ENCODE results near the gene SLC17A7.

SLC17A7 gene

GRCh38 chr19:49383599-49383998, 57.7 kb downstream of the SLC17A7 start:
- in situ Hi-C loops (cut with MboI; ENCODE audit: low sequenced_read_pairs), result no loop called here

- in situ Hi-C loops (cut with MboI; ENCODE audit: low sequenced_read_pairs), result no loop called here
These were observed 58.7 kb downstream of the SLC17A7 start for GRCh38 chr19:49382639-49383038.

DNA sequence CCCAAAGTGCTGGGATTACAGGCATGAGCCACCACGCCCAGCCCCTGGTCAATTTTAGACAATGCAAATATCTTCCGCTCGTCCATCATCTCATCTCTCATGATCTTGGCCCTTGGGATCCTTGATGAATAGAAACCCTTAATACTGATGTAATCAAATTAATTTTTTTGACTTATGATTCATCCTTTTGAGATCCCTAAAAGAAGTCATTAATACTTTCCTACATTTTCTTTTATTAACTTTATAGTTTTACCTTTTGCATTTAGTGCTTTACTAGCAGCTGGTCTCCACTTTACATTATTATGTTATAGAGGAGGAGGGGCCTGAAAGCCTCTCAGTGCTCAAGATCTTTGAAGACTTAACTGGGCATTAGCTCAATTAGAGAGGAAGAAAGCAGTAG, 60.9 kb downstream of the SLC17A7 start:
- in situ Hi-C loops (cut with MboI; ENCODE audit: low sequenced_read_pairs), result no loop called here

All from HL-60/S4 treated with phorbol 12-myristate 13-acetate at 8.2 ng/mL for 4 days and 3 days (cell line).